Measurements from ENCODE around the gene GYS2. TPM values are rescaled to one million over a fixed set of nuclear protein-coding genes. Genes with fewer than 3 reads are reported as not detected.

GYS2 gene
- total RNA-seq = not detected in 2 replicates

DNA sequence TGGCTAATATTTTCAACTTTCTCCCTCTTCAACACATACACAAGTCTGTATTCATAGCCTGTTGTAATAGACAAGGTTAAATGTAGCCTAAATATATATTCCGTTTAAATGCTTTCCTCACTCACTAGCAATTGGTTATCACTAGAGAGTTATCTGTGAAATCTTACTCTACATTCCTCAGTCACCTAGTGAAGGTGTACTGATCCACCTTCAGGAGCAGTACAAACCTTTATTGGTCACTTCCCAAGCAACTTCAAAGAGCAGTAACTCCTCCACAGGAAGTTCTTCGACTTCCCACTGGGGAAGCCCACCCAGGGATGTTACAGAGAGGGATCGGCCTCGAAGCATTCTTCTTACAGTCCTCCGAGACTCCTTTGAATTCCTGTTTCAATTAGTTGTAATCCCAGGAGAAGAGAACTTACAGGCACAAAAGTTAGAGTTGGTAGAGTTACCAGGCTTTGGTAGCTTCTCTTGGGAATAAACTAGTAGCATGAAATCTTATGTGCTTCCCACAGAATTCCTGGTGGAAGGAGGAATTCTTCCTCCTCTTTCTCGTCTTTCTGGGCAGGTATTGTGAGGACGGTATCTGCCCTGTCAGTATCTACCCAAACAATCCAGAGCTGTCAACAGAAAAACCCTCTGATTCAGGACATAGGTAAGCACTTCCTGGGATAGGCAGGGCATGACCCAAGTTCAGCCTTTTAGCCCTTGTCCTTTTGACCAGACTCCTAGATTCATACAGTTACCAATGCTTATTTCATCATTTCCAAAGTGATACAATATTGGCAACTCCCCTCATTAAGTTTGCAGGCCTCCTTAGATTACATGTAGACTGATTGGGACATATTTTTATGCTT lies at the start of gene GYS2:
Gene GYS2, minus strand, starts transcription at position 603 of the 857 bp plus-strand sequence. Its CDS starts 255 bp downstream, at position 348.

DNA sequence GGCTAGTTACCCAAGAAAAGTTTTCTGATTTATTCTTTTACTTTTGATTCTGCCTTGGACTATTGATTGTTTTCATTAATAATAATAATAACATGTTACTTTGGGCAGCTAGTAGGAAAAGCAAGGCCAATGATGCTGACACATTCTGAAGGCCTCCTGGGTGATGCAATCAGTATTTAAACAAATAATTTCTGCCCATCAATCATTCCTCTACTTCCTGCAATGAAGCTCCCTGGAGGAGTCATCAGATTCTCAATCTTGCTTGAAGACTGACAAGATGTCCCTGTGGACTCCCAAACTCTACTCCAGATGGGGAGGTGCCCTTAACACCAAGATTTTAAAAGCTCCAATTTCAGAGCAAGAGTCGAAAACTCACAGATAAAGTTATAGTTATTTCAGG lies 78.6 kb downstream of the GYS2 start, which contains the start of gene SPX:
Gene SPX, plus strand, starts transcription at position 244 of the 400 bp plus-strand sequence. CDS start 177 bp downstream, outside the sequence.

DNA sequence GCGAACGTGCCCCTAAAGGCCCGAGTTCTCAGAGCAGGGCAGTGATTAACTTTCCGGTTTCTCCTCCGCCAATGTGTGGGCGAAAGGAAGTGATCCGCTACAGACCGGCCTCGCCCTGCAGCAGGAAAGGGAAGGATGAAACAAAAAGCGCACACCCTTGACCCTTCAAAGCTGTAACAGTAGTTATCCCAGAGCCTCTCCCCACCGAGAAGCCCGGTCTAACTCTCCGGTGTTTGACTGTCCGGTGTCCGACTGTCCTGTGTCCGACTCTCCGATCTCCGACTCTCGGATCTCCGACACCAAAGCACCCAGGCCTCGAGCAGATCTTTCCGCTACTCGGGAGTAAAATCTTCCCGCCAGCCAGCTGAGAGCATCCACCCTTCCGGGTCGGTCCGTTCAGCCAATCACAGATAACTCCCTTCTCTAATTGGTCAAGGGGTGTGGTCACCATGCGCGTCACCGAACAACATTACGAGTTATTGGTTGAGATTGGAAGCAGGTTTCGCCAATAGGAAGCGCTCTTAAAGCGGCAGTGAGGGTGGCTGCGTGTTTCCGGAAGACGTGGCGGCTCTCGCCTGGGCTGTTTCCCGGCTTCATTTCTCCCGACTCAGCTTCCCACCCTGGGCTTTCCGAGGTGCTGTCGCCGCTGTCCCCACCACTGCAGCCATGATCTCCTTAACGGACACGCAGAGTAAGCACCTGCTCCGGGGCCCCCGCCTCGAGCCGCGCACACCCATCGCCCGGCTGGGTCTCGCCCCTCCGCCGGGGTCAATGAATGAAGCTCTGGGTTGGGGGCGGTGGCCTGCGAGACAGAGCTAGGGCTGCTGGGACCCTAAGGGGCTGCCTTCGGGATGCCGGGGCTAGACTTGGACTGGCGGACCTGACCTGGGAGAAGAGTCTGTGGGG lies 103.1 kb downstream of the GYS2 start, which contains the start of the genes GOLT1B and RECQL:
Gene GOLT1B, plus strand, starts transcription at position 532 of the 906 bp plus-strand sequence. Its CDS starts 135 bp downstream, at position 667.
Gene RECQL, minus strand, starts transcription at position 378 of the 906 bp plus-strand sequence. CDS start 2,065 bp downstream, outside the sequence.

Other genes with a start within 250 kb of the GYS2 start
- not detected in 2 replicates for gene IAPP, start 231.9 kb downstream of the GYS2 start, total RNA-seq
- 11.2 and 15.9 TPM in 2 replicates for gene PYROXD1, start 167.2 kb downstream of the GYS2 start, total RNA-seq
- 96.2 and 108 TPM in 2 replicates for gene RECQL, start 103.2 kb downstream of the GYS2 start, total RNA-seq
- 48.4 and 49.3 TPM in 2 replicates for gene GOLT1B, start 103.1 kb downstream of the GYS2 start, total RNA-seq
- gene SPX, start 78.6 kb downstream of the GYS2 start, total RNA-seq = 0.25 and 0.26 TPM in 2 replicates
- gene LDHB, start 53.0 kb upstream of the GYS2 start, total RNA-seq = 673 and 747 TPM in 2 replicates
- 0.92 and 1.2 TPM in 2 replicates for gene KCNJ8, start 169.9 kb upstream of the GYS2 start, total RNA-seq

All from aortic smooth muscle cell (primary cell).